DOHH2 (cell line): ENCODE measurements around the gene TRAM1L1.

Experiments
- CTCF ChIP-seq: fragments of 200-600 bp; sonication (generic); IDR thresholded peaks from one replicate; pipeline ENCODE4 v1.5.1; 2014; ENCODE audit warnings: antibody characterized with exemption, mild to moderate bottlenecking, low read depth, low read length; ENCODE audit not compliant: poor library complexity, severe bottlenecking
- EZH2phosphoT487 ChIP-seq: fragments of 200-600 bp; sonication (generic); IDR thresholded peaks from 2 replicates; pipeline ENCODE4 v1.6.1; 2017; ENCODE audit warnings: borderline replicate concordance, mild to moderate bottlenecking, antibody characterized with exemption, low read length, moderate library complexity, mixed read lengths

- TF ChIP-seq CTCF (no peak), EZH2phosphoT487 (no peak)
Measured at GRCh38 chr4:117096462-117096861, 11.1 kb upstream of the TRAM1L1 start.
